ENCODE data around the gene IGFBP3.
A peak's percentile ranks its signal among the peaks of the same experiment; 100 is the strongest.

IGFBP3 gene

DNA sequence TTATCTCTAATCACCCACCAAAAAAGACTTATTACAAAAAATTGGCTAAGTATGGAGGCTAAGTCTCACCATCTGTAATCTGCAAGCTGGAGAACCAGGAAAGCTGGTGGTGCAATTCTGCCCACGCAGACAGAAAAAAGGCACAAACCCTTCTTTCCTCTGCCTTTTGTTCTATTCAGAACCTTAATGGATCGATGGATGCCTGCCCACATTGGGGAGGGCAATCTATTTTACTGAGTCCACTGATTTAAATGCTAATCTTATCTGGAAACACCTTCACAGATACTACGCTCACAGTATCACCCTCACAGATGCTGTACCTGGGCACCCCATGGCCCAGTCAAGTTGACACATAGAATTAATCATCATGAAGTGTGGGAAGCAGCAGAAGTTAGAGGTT is 10.2 kb downstream of the IGFBP3 start:
- in situ Hi-C loops (cut with HindIII; ENCODE audit: low pct_ligation_motif_present, low sequenced_read_pairs) = loop anchor here (25.0 kb wide), 1 partner anchor 451 kb away; no protein-coding TSS in a partner anchor
- Histone ChIP-seq H3K4me3 (ENCODE audit: low read depth, low read length) (no peak overlapping the region), H3K27me3 (replicated peaks) (no peaks in the 10 kb centered on the region), H3K27ac (no peak overlapping the region), H3K36me3 (replicated peaks) (peaks cover 28% of the 10 kb centered on the region)
- no peak for DNase-seq
- TF ChIP-seq, protein P1, sequence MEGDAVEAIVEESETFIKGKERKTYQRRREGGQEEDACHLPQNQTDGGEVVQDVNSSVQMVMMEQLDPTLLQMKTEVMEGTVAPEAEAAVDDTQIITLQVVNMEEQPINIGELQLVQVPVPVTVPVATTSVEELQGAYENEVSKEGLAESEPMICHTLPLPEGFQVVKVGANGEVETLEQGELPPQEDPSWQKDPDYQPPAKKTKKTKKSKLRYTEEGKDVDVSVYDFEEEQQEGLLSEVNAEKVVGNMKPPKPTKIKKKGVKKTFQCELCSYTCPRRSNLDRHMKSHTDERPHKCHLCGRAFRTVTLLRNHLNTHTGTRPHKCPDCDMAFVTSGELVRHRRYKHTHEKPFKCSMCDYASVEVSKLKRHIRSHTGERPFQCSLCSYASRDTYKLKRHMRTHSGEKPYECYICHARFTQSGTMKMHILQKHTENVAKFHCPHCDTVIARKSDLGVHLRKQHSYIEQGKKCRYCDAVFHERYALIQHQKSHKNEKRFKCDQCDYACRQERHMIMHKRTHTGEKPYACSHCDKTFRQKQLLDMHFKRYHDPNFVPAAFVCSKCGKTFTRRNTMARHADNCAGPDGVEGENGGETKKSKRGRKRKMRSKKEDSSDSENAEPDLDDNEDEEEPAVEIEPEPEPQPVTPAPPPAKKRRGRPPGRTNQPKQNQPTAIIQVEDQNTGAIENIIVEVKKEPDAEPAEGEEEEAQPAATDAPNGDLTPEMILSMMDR (IDR thresholded peaks at IDR 0.05; ENCODE audit: low read depth, low read length, missing control alignments) = no peak

- no peak for DNase-seq
- no peaks in the 10 kb centered on the region for H3K27me3 ChIP-seq (replicated peaks)
- H3K27ac ChIP-seq = no peak overlapping the region
- H3K36me3 ChIP-seq (replicated peaks) = peaks cover 15% of the 10 kb centered on the region
- no peak overlapping the region for H3K4me3 ChIP-seq (ENCODE audit: low read depth, low read length)
- in situ Hi-C loops (cut with HindIII; ENCODE audit: low pct_ligation_motif_present, low sequenced_read_pairs) = loop anchor here (25.0 kb wide), 1 partner anchor 453 kb away; no protein-coding TSS in a partner anchor
- TF ChIP-seq, protein P1 (IDR thresholded peaks at IDR 0.05; ENCODE audit: low read depth, low read length, missing control alignments) = no peak
Observed at GRCh38 chr7:45909561-45909960, 11.5 kb downstream of the IGFBP3 start.

GRCh38 chr7:45902820-45903219 is 18.3 kb downstream of the IGFBP3 start:
- H3K36me3 ChIP-seq (replicated peaks) = no peaks in the 10 kb centered on the region
- TF ChIP-seq, protein P1 (IDR thresholded peaks at IDR 0.05; ENCODE audit: low read depth, low read length, missing control alignments) = peak; percentile 24
- H3K4me3 ChIP-seq (ENCODE audit: low read depth, low read length) = no peak overlapping the region
- in situ Hi-C loops (cut with HindIII; ENCODE audit: low pct_ligation_motif_present, low sequenced_read_pairs) = loop anchor here (25.0 kb wide), 1 partner anchor 459 kb away; no protein-coding TSS in a partner anchor
- no peaks in the 10 kb centered on the region for H3K27me3 ChIP-seq (replicated peaks)
- DNase-seq = no peak
- H3K27ac ChIP-seq = no peak overlapping the region

DNA sequence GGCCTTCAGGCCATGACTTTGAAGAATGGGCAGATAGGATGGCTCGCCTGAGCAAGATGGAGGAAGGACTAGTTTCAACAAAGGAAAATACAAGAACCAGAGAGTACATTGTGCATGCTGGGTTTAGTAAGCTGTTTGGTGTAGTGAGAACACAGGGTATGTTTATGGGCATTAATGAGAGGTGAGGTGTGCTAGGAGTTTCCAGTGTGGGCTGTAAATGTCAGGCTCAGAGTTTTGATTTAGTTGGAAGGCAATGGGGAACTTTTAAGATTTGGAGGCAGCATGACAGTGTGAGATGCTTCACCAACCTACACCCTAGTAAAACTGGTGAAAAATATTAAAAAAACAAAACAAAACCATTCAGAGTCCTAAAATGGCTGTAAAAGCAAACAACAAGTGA is 19.5 kb downstream of the IGFBP3 start:
- in situ Hi-C loops (cut with HindIII; ENCODE audit: low pct_ligation_motif_present, low sequenced_read_pairs) = loop anchor here (25.0 kb wide), 1 partner anchor 461 kb away; no protein-coding TSS in a partner anchor
- no peak for DNase-seq
- no peaks in the 10 kb centered on the region for H3K36me3 ChIP-seq (replicated peaks)
- no peak overlapping the region for H3K4me3 ChIP-seq (ENCODE audit: low read depth, low read length)
- no peak overlapping the region for H3K27ac ChIP-seq
- TF ChIP-seq, protein P1 (IDR thresholded peaks at IDR 0.05; ENCODE audit: low read depth, low read length, missing control alignments) = no peak
- no peaks in the 10 kb centered on the region for H3K27me3 ChIP-seq (replicated peaks)

DNA sequence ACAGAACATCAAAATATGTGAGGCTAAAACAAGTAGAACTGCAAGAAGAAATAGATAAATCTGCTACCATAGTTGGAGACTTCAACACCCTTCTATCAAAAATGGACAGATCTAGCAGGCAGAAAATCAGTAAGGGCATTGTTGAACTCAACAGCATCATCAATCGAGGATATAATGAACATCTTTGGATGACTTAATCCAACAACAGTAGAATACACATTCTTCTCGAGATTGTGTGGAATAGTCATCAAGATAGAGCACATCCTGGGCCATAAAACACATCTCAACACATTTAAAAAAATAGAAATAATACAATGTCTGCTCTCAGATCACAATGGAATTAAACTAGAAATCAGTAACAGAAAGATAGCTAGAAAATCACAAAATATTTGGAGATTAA is 22.9 kb downstream of the IGFBP3 start:
- in situ Hi-C loops (cut with HindIII; ENCODE audit: low pct_ligation_motif_present, low sequenced_read_pairs) = no loop called here

More for the DNA sequence above, 22.9 kb downstream of the IGFBP3 start:
- no peak overlapping the region for H3K27ac ChIP-seq
- DNase-seq = no peak
- no peaks in the 10 kb centered on the region for H3K27me3 ChIP-seq (replicated peaks)
- H3K4me3 ChIP-seq (ENCODE audit: low read depth, low read length) = no peak overlapping the region
- H3K36me3 ChIP-seq (replicated peaks) = no peaks in the 10 kb centered on the region
- TF ChIP-seq, protein P1 (IDR thresholded peaks at IDR 0.05; ENCODE audit: low read depth, low read length, missing control alignments) = no peak
